Hepatocyte (in vitro differentiated cells): ENCODE data around the gene EID3.

ENCODE experiments used
- EZH2 ChIP-seq: fragments of 200-600 bp; sonication (generic); IDR thresholded peaks from 2 replicates; pipeline ENCODE4 v1.6.1; 2016; ENCODE audit warnings: antibody characterized with exemption, mild to moderate bottlenecking, borderline replicate concordance
- EZH2phosphoT487 ChIP-seq: fragments of 200-600 bp; sonication (generic); IDR thresholded peaks from one replicate; pipeline ENCODE4 v1.6.1; 2018; ENCODE audit warnings: antibody characterized with exemption, mild to moderate bottlenecking, low read depth, moderate library complexity; ENCODE audit not compliant: unreplicated experiment, severe bottlenecking
- TF ChIP-seq, protein P1 (sequence below): fragments of 200-600 bp; sonication (generic); IDR thresholded peaks from 2 replicates; pipeline ENCODE4 v1.5.1; 2016; ENCODE audit warnings: antibody characterized with exemption, mild to moderate bottlenecking; ENCODE audit not compliant: poor library complexity

DNA sequence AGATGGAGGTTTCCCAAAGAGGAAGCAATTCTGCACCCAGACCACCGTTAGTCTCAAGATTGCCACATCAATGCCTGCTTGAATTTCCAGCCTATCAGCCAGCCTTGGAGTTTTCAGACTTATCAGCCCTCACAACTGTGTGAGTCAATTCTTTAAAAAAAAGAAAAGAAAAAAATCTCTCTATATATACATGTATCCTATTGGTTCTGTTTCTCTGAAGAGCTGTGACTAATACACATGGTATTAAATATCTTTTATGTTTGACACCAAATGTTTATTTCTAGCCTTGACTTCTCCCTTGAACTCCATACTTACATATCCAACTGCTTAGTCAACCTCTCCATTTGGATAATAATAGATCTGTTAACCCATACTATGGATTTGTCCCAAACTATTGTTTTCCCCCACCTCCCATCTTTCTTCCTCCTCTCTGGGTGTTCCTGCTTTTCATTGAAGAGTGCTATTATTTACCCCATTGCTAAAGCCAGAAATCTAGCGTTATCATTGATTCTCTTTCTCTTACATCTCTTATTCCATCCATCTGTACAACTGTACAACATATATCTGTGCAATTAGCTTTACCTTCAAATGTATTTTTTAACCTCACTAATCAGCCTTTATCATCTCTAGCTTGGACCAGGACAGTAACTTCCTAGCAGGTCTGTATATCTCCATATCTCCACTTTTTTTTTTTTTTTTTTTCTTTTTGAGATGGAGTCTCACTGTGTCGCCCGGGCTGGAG, 22.7 kb upstream of the EID3 start:
- TF ChIP-seq, protein P1, sequence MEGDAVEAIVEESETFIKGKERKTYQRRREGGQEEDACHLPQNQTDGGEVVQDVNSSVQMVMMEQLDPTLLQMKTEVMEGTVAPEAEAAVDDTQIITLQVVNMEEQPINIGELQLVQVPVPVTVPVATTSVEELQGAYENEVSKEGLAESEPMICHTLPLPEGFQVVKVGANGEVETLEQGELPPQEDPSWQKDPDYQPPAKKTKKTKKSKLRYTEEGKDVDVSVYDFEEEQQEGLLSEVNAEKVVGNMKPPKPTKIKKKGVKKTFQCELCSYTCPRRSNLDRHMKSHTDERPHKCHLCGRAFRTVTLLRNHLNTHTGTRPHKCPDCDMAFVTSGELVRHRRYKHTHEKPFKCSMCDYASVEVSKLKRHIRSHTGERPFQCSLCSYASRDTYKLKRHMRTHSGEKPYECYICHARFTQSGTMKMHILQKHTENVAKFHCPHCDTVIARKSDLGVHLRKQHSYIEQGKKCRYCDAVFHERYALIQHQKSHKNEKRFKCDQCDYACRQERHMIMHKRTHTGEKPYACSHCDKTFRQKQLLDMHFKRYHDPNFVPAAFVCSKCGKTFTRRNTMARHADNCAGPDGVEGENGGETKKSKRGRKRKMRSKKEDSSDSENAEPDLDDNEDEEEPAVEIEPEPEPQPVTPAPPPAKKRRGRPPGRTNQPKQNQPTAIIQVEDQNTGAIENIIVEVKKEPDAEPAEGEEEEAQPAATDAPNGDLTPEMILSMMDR: no peak
- TF ChIP-seq EZH2phosphoT487 (no peak), EZH2 (no peak)
